ENCODE results near the gene FCRL3.
"Not testable (repeated sequence)": the region's sequence is repeated elsewhere in the genome, so short reads cannot be mapped to it uniquely, and the experiment has no call there.

FCRL3 gene, protein sequence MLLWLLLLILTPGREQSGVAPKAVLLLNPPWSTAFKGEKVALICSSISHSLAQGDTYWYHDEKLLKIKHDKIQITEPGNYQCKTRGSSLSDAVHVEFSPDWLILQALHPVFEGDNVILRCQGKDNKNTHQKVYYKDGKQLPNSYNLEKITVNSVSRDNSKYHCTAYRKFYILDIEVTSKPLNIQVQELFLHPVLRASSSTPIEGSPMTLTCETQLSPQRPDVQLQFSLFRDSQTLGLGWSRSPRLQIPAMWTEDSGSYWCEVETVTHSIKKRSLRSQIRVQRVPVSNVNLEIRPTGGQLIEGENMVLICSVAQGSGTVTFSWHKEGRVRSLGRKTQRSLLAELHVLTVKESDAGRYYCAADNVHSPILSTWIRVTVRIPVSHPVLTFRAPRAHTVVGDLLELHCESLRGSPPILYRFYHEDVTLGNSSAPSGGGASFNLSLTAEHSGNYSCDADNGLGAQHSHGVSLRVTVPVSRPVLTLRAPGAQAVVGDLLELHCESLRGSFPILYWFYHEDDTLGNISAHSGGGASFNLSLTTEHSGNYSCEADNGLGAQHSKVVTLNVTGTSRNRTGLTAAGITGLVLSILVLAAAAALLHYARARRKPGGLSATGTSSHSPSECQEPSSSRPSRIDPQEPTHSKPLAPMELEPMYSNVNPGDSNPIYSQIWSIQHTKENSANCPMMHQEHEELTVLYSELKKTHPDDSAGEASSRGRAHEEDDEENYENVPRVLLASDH

DNA sequence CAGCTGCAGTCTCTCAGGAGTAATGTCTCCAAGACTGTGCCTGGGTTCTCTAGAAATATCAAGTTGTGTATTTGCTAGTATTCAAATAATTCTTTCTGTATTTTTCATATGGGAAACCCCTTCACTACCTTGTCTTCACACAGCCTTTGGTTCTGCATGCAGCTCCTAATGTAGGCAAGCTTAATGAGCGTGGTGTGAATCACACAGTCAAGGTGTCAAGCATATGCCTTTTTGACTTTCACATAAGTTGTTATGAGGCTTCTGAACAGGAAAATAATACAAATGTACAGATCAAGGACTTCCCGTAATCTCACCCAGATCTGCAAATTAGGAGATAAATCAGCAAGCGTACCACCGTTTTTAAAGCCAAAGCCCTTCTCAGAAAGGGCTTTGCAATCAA, at the start of gene FCRL3:
Gene FCRL3 (minus strand): TSS at position 38 of the 400 bp plus-strand sequence. CDS start 280 bp downstream, outside the sequence.
- H3K27me3 ChIP-seq (replicated peaks; ENCODE audit: control insufficient read depth, insufficient read depth, low read length), result peaks cover 4% of the 10 kb centered on the region
- H3K4me3 ChIP-seq (replicated peaks; ENCODE audit: low read depth, low read length), result no peak within 1 kb of the TSS
- TF ChIP-seq, protein P1, sequence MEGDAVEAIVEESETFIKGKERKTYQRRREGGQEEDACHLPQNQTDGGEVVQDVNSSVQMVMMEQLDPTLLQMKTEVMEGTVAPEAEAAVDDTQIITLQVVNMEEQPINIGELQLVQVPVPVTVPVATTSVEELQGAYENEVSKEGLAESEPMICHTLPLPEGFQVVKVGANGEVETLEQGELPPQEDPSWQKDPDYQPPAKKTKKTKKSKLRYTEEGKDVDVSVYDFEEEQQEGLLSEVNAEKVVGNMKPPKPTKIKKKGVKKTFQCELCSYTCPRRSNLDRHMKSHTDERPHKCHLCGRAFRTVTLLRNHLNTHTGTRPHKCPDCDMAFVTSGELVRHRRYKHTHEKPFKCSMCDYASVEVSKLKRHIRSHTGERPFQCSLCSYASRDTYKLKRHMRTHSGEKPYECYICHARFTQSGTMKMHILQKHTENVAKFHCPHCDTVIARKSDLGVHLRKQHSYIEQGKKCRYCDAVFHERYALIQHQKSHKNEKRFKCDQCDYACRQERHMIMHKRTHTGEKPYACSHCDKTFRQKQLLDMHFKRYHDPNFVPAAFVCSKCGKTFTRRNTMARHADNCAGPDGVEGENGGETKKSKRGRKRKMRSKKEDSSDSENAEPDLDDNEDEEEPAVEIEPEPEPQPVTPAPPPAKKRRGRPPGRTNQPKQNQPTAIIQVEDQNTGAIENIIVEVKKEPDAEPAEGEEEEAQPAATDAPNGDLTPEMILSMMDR (IDR thresholded peaks at IDR 0.05; ENCODE audit: insufficient read depth, low read length, poor library complexity, severe bottlenecking), result no peak
- peak; percentile 20 for DNase-seq (ENCODE audit: extremely low read depth, insufficient read length)
- H3K36me3 ChIP-seq (ENCODE audit: control insufficient read depth, insufficient read depth, low read length), result no peaks in the 10 kb centered on the region

DNA sequence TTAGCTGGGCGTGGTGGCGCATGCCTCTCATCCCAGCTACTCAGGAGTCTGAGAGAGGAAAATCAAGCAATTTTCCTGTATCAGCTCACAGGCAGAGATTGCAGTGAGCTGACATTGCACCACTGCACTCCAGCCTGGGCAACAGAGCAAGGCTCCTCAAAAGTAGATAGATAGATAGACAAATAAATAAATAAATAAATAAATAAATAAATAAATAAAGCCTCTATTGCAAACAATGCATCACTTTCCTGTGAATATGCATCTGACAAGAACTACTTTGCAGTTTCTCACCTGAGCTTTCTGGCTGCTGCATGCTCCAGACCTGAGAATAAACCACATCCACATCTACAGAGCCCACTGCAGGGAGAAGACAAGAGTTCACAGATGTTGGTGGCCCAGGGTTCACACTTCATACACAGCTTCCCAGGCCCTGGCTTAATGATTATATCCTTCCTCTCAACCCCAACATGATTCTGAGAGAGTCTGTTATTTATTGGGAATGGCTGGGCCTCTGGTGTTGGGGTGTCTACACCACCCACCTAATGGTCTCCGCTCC, 47.8 kb upstream of the FCRL3 start:
- Histone ChIP-seq H3K27me3 (replicated peaks; ENCODE audit: control insufficient read depth, insufficient read depth, low read length) (peaks cover 2% of the 10 kb centered on the region; the same call in 1 of the 2 replicates), H3K4me3 (replicated peaks; ENCODE audit: low read depth, low read length) (no peak overlapping the region), H3K36me3 (ENCODE audit: control insufficient read depth, insufficient read depth, low read length) (no peaks in the 10 kb centered on the region)
- DNase-seq (ENCODE audit: extremely low read depth, insufficient read length), result no peak
- TF ChIP-seq, protein P1 (IDR thresholded peaks at IDR 0.05; ENCODE audit: insufficient read depth, low read length, poor library complexity, severe bottlenecking), result no peak

DNA sequence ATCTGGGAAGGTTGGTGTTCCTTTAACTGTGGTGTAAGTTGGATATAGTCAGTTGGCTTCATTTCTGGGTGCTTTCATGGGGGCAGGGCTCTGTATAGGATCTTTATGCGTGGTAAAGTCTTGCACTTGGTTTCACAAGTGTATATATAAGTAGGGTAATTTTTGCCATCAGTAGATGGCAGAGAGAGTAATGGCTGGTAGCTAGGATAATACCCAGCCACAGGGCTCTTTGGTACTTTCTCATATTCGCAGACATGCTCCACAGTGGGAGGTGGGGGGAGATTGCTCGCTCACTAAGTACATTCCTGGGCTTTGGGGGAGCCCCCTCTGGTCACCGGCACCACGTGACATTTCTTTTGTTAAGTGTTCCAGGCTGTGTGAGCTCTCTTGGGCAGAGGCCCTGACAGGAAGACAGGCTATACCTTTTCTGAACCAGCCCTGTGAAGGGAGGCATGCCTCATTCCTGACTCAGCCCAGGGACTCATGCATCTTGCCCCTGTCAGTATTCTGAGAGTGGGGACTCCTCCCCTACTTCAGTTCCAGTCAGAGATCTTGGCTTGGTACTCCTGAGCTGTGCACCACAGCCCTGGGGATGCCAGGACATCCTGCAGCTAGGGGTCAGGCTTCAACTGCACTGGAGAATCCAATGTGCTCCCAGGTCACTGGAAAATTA, 38.8 kb upstream of the FCRL3 start:
- H3K27me3 ChIP-seq (replicated peaks; ENCODE audit: control insufficient read depth, insufficient read depth, low read length), result no peaks in the 10 kb centered on the region; the same call in 1 of the 2 replicates
- TF ChIP-seq, protein P1 (IDR thresholded peaks at IDR 0.05; ENCODE audit: insufficient read depth, low read length, poor library complexity, severe bottlenecking), result no peak
- no peaks in the 10 kb centered on the region for H3K36me3 ChIP-seq (ENCODE audit: control insufficient read depth, insufficient read depth, low read length)
- DNase-seq (ENCODE audit: extremely low read depth, insufficient read length), result no peak
- no peak overlapping the region for H3K4me3 ChIP-seq (replicated peaks; ENCODE audit: low read depth, low read length)

DNA sequence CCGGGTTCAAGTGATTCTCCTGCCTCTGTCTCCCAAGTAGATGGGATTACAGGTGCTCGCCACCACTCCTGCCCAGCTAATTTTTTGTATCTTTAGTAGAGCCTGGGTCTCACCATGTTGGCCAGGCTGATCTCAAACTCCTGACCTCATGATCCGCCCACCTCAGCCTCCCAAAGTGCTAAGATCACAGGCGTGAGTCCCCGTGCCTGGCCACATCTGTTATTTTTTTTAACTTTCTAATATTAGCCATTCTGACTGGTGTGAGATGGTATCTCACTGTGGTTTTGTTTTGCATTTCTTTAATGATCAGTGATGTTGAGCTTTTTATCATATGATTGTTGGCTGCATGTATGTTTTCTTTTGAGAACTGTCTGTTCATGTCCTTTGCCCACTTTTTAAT, 35.4 kb upstream of the FCRL3 start:
- not testable (repeated sequence) for H3K27me3 ChIP-seq (replicated peaks; ENCODE audit: control insufficient read depth, insufficient read depth, low read length); H3K4me3 ChIP-seq (replicated peaks; ENCODE audit: low read depth, low read length); DNase-seq (ENCODE audit: extremely low read depth, insufficient read length); H3K36me3 ChIP-seq (ENCODE audit: control insufficient read depth, insufficient read depth, low read length)

DNA sequence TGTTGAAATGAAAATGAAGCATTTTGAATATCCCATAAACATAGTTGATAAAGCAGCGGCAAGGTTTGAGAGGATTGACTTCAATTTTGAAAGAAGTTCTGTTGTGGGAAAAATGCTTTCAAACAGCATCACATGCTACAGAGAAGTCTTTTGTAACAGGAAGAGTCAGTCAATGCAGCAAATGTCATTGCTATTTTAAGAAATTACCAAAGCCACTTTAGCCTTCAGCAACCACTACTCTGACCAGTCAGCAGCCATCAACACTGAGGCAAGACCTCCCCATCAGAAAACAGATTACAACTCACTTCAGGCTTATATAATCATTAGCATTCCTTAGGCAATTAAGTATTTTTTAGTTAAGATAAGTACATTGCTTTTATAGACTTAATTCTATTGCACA, 33.8 kb upstream of the FCRL3 start:
- no peak overlapping the region for H3K4me3 ChIP-seq (replicated peaks; ENCODE audit: low read depth, low read length)
- no peak for DNase-seq (ENCODE audit: extremely low read depth, insufficient read length)
- TF ChIP-seq, protein P1 (IDR thresholded peaks at IDR 0.05; ENCODE audit: insufficient read depth, low read length, poor library complexity, severe bottlenecking), result no peak

More for the DNA sequence above, 33.8 kb upstream of the FCRL3 start:
- Histone ChIP-seq H3K36me3 (ENCODE audit: control insufficient read depth, insufficient read depth, low read length) (no peaks in the 10 kb centered on the region), H3K27me3 (replicated peaks; ENCODE audit: control insufficient read depth, insufficient read depth, low read length) (no peaks in the 10 kb centered on the region)
